Transverse colon (tissue), 4 donors: ENCODE measurements around the gene POC1A.

Experiments used
- EP300 ChIP-seq: sonication (generic); formaldehyde crosslinking; IDR thresholded peaks from one replicate; pipeline ENCODE4 v1.6.1; 2017; ENCODE audit warnings: antibody characterized with exemption, low read depth
- POLR2A ChIP-seq: fragments of 450-650 bp; IDR thresholded peaks from one replicate; pipeline ENCODE4 v1.6.1; 2016; ENCODE audit warnings: antibody characterized with exemption, mild to moderate bottlenecking, moderate library complexity
- POLR2AphosphoS5 ChIP-seq, 3 donors: sonication (generic); formaldehyde crosslinking; IDR thresholded peaks; one replicate each; pipeline ENCODE4 v1.6.1; 2016; ENCODE audit warnings: antibody characterized with exemption in 3 of 3
- TF ChIP-seq, protein P1 (sequence below), 5 experiments: fragments of 200-600 bp in 3 of 5; fragments of 450-650 bp in 2 of 5; sonication (generic) in 3 of 5; IDR thresholded peaks; 1 replicate in 2 of 5; 2 replicates in 3 of 5; pipeline ENCODE4 v1.5.1; 2016 to 2017; ENCODE audit warnings: antibody characterized with exemption in 5 of 5, inconsistent platforms in 3 of 5, mild to moderate bottlenecking in 2 of 5, moderate library complexity in 1 of 5

- TF ChIP-seq POLR2A, result no peak
- TF ChIP-seq, protein P1, sequence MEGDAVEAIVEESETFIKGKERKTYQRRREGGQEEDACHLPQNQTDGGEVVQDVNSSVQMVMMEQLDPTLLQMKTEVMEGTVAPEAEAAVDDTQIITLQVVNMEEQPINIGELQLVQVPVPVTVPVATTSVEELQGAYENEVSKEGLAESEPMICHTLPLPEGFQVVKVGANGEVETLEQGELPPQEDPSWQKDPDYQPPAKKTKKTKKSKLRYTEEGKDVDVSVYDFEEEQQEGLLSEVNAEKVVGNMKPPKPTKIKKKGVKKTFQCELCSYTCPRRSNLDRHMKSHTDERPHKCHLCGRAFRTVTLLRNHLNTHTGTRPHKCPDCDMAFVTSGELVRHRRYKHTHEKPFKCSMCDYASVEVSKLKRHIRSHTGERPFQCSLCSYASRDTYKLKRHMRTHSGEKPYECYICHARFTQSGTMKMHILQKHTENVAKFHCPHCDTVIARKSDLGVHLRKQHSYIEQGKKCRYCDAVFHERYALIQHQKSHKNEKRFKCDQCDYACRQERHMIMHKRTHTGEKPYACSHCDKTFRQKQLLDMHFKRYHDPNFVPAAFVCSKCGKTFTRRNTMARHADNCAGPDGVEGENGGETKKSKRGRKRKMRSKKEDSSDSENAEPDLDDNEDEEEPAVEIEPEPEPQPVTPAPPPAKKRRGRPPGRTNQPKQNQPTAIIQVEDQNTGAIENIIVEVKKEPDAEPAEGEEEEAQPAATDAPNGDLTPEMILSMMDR (IDR thresholded peaks at IDR 0.05), result no peak
- no peak for TF ChIP-seq POLR2AphosphoS5 (IDR thresholded peaks at IDR 0.05)
- TF ChIP-seq EP300, result no peak
These were observed 30.5 kb upstream of the POC1A start for GRCh38 chr3:52184690-52185089.
